ENCODE data around the gene MED12L.

Gene MED12L

DNA sequence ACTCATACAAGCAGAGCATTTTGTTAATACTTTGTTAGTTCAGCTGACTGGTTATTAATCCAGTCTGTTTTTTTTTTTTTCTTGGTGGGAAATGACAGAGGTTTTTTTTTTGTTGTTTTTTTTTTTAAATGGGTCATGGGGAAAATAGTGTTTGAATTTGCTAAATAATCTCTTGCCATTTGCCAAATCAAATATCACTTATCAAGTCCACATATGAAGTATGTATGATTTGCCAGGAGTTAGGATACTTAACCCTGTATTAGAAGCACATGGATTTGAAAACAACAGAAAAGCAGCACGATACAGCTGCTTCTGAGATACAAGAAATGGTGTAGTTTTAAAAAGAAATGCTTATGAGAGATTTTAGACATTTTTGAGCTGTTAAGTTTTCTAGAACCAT is 171.3 kb downstream of the MED12L start:
- DNase-seq (ENCODE audit: low spot score) = no peak

DNA sequence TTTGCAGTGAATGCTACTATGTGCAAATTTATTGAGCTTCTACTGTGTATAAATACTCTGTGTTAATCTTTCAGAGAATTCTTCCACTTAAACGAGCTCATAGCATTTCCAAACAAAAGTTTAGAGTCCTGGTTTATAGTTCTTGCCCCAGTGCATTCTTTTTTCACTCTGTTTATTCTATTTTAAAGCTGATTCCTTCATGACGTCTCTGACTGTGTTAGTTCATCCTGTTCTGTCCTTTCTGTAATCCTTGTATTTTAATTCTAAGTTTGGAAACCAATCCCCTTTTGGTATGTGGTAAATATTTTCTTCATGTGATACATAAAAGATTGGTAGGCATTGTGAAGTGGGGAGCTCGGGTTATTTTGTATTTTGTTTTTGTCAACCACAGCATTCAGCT is 174.2 kb downstream of the MED12L start:
- DNase-seq (ENCODE audit: low spot score) = no peak

DNA sequence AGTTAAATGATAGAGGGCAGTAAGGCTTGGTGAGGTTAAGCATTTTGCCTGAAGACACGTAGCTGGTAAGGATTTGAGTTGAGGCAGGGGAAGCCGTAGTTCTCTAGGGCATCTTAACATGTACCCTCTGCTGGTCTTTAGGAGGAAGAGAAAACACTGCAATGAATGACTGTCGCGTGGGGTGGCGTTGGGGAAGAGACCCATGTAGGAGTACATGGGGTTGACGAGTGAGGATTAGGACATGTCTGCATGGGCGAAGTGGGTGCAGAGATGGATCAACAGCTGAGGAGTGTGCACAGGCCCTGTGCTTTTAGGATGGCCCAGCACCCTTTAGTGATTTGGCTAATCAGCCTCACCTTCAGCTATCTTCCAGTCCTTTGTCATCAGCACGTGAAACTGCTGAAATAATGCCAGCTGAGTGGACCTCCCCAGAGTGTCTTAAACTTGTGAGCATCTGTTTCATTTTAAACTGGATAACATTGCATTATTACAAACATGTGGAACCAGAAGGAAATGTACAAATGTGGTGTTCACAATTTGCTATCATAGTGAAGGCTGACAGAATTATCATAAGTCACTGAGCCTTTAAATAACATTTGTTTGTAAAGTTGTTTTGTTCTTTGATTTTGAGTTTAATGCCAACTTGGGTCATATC is 177.5 kb downstream of the MED12L start:
- no peak for DNase-seq (ENCODE audit: low spot score)

DNA sequence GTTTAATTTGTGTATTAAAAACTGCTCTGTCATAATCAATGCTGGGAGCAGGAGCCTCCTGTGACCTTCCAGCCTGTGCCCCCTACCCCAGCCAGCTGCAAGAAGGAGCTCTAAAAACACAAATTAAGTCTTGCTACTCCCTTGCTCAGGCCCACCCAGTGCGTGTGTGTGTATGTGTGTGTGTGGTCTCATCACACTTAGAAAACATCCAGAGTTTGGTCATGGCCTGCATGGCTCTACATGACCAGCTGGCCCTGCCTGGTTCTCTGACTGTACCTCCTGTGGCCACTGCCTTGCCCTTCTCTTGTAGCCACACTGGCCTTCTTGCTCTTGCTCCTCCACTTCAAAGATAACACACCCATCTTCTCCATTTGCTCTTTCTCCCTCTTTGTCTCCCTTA is 179.1 kb downstream of the MED12L start:
- no peak for DNase-seq (ENCODE audit: low spot score)

DNA sequence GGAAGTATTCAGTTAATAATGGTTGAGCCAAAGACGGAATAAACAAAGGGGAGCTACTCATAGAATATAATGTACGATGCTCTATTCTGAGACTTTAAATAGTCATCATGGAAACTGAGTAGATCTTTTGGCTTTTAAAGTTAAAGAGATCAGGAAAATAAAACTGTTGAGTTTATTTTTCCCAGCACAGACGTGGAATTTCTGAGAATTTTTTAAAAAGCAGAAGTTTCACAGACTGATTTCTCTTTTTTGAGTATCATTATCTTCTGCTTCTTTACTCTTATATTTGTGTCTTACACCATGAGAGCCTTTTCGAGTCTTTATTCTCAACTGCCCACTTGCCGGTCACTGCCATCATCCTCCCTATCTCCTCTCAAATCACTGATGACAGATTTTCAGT is 179.7 kb downstream of the MED12L start:
- DNase-seq (ENCODE audit: low spot score) = no peak

DNA sequence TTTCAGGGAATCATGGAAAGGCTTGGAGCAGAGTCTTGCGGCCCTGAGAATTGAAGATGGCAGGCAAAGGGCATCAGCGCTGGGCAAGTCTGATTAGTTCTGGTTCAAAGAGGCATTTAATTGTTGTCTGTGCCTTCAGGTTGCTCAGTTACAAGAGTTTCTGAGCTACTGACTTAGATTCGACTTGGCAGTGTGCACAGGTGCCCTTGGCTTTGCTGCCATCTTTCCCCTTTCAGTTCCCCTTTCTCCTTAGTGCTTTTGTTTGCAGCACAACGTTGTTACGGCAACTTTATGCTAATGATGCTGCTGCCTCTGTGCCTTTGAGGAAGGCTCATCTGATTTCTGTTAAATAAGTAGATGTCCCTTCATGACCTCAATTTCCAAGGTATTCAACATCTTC is 180.4 kb downstream of the MED12L start:
- DNase-seq (ENCODE audit: low spot score) = peak; percentile 11

DNA sequence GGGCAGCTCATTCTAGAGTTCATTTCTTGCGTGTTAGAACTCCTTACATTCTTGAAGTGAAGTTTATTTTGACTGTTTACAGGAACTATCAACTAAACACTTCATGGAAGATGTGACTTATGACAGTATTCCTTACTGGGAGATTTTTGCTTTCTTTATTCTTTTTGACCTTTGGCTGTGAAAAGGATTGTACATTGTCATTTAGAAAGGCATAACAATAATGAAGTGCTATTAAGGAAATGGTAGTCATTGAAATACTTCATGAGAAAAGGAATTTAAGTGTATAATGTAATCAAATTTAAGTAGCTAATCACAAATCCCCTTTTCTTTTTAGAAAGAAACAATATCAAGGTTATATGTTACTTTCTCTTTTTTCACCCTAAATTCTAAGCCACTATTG is 181.6 kb downstream of the MED12L start:
- no peak for DNase-seq (ENCODE audit: low spot score)

DNA sequence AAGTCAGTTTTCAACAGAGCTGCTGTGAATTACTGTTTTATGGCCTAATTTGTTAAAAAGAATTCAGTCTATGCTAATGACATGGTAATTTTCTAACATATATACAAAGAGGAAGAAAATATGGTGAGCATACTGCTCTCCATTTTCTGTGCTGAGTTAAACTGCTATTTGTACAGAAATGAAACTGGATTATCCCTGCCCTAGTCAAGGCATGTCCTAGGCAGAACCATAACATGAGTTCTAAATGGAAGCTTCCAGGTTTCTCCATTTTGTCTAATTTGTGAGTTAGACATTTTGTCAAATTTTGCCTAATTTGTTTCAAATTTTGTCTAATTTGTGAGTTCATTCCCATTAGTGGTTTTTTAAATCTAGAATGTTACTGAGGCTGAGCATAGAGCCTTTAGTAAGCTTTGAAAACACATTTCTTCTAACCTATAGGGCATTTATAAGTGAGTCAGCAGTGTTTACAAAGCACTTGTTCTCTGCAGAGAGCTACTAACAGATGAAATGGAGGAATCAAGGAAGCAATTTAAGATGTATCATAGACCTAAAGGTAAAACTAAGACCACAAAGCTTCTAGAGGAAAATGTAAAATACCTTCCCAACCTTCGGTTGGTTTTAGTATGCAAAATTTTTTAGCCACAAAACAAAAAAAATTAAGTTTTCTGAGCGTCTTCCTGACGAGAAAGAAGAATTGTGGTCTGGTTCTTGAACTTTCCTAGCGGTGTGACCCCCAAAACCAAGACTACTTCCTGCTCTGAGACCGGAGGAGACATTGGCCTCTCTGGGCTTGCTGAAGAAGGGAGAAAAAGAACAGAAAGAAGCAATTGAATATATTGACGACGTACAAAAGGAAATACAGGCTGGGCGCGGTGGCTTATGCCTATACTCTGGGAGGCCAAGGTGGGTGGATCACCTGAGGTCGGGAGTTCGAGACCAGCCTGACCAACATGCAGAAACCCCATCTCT is 183.1 kb downstream of the MED12L start:
- peak; percentile 26 for DNase-seq (ENCODE audit: low spot score)

DNA sequence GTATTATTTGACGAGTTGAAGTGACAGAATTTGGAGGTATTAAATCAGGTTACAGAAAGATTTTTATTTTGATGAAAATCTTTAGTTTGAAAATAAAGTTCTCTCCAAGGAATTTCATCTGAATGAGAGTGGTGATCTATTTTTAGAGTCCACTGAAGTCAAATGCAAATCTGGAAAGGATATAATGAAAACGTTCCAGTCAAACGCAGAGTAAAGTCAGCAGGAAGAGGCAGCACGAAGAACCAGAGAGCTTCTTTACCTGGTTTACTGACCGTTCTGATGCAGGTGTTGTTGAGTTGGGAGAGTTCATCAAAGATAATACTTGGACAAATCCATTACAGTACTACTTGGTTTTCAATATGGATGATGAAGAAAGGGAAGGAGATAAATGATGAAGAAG is 184.2 kb downstream of the MED12L start:
- DNase-seq (ENCODE audit: low spot score) = no peak

DNA sequence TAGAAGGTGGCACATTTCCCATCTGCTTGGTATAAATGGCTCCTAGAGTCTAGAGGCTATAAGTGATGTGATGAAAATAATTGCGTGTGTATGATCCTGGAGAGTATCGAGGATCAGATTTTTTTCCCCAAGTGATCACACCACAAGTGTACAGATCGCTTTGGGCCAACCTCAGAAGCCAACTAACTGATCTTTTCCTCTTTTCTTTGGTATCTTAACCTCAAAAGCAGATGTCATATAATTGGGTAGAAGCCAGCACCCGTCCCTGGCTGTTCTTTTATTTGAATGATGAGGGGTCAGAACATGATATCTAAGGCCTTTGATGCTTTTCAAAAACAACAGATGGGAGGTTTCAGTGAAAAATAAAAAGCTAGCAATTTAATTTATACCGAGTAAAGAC is 189.6 kb downstream of the MED12L start:
- no peak for DNase-seq (ENCODE audit: low spot score)

DNA sequence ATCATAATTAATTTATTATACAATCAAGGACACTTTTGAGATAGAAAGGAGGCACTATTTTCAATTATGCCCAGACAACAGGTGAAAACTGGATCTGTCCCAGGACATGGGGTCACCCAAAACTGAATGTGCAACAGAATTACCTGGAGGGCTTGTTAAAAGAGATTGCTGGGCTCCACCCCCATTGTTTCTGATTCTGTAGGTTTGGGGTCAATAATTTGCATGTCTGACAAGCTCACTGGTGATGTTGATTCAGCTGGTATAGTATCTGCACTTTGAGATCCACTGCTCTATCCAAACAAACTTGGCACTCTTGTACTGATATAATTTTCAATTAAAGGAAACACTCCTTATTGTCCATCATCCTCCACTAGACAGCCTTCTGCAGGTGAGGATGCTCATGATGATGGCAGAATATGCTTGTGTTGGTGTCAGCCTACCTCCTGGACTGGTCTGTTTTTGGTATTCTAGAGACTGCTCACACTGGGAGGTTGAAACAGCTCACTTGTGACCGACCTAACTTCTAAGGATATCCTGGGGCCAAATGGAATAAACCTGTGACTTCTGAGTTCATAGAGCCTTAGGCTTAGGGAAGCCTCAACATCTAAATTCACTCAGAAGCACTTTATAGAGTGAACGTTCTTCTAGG is 190.7 kb downstream of the MED12L start:
- DNase-seq (ENCODE audit: low spot score) = no peak

DNA sequence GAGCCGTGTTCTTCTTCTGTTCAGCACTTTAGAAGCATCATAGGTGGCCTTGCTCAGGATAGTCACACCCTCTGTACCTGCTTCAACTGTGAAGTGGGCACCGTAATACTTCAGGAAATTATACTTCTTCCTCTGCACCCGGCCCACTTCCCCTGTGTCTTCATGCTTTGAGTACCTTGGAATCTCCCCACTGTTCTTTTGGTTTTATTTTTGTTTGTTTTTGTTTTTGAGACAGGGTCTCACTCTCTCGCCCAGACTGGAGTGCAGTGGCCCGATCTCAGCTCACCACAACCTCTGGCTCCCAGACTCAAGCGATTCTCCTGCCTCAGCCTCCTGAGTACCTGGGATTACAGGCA is 191.2 kb downstream of the MED12L start:
- DNase-seq (ENCODE audit: low spot score) = peak; percentile 53

DNA sequence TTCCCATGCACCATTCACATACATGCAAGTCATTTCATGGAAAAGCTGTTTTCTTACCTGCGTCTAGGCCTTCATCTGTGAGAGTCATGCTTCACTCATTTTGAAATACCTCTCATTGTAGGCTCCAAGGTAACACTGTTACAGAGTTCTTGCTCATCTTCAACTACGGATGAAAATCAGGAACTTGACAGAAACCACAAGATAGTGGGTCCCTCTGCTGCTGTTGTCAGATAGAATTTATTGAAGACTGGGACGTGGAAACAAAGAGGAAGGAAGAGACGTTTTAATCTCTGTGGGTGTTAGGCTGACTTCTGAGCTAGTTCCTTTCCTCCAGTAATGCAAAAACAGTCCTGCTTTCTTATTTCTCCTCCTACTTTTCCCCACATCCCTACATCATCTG is 192.8 kb downstream of the MED12L start, which contains the start of gene P2RY14:
P2RY14 (minus strand) TSS at position 313 of the 400 bp plus-strand sequence. CDS start 64,226 bp downstream, outside the sequence.
- peak; percentile 31 for DNase-seq (ENCODE audit: low spot score)

DNA sequence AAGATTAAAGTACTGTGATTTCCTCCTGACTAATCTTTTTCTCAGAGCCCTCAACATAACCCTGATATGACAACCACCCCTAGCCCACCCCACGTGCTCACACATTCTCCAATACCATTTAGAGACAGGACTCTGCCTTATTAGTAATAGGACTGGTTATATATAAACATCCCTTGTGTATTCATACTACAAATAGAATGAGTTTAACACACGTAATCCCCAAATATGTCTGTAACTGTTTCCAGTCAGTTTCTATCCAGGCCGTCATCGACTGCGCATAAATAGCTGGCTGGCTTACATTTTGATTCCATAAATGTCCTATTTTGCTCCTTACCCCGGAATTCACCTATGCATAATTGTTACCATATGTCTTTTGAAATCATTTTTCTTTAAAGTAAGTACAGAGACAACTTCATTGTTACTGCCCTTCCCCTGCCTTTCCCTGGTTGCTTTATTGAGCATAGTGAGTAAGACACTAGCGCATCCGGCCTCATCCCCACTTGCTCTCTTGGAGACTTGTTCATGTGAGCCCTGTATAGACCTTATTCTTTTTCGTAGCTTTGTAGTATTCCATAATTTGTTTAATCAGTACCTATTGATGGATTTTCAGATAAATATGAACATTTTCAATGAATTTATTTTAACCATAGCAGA is 196.3 kb downstream of the MED12L start:
- DNase-seq (ENCODE audit: low spot score) = no peak

DNA sequence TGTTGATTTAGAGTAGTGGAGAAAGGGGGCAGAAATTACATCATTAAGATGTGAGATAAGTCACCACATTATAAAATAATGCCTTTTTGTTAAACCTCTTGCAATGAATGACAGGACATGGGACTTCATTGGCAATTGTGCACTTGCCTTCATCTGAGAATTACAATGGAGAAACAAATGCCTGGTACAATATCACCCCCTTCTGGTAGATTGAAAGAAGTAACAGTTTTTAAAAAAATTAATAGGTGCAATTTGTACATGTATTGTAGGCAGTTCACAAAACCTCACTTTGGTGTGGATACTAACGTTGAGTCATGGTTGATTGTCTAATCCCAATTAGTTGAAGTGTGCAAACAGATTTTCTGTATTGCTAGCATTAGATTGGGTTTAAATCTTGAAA is 197.5 kb downstream of the MED12L start:
- peak; percentile 71 for DNase-seq (ENCODE audit: low spot score)

DNA sequence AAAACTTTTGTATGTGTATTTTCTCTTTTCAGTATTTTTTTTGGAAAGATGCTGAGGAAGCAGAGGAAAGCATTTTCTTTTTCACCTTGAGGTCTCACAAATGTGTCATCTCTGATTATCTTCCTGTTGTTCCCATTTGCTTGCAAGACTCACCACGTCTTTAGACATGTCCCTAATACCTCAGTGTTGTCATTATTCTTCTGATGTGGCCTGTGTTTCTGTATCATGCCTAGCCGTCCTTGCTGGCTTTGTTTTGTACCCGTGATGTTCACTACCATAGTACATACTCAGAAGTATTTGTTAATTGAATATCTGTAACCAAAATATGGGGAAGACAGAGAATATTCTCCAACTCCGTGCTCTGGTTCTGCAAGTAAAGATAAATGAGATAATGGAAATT is 197.9 kb downstream of the MED12L start:
- DNase-seq (ENCODE audit: low spot score) = peak; percentile 40

DNA sequence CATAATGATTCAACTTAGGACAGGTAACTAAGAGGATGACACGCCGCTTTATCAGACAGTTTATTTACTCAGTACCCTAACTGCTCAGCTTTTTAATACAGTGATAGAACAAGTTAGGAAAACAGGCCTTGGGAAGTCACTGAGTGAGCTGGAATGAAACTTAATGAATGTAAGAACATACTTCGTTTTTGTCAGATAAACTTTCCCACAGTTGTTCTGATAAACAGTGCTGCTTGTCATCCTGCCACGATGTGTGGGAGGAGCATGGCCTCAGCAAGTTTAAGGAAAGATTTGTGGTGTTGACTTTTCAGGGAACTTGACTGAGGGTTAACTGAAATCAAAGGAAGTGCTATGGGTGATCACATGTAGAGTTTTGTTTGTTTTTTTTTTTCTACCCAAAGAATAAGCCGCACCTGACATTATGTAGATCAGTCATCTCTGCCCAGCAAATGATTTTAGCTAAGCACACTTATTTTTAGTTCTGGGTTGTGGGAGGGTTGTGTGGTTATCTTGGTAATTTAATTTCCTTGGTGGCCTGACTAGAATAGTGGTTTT is 198.5 kb downstream of the MED12L start:
- DNase-seq (ENCODE audit: low spot score) = peak; percentile 48

DNA sequence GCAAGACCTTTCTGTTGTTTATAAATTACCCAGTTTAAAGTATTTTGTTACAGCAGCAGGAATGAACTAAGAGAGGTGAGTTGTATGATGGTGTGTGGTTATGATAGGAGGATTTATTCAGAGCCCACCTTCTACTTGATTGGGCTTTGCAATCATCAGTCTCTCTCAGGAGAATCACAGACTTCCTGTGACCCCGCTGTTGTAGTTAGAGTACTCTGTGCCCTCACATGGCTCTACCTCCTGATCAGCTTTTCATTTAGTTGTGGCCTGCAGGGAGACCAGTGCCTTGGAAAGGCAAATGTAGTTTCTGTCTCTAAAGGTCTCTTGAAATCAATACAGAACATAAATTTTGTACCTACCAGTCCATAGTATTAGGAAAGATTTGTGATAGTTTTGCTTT is 200.5 kb downstream of the MED12L start:
- no peak for DNase-seq (ENCODE audit: low spot score)

DNA sequence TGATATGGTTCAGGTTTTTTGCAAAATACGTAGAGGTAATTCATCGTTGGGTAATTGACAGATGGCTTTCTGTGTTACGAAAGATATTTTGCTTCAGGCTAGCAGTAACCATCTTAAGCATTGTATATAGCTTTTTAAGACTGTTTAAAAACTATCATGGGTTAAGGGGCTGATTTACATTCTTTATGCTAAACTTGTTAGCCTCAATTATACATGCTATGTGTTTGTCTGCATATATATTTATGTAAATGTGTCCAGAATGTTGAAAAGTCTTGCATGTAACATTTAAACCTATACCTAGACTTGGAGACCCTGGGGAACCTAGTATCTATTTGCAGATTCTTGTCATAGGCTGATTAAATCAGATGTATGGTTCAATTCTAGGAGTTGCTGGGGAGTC is 204.0 kb downstream of the MED12L start:
- no peak for DNase-seq (ENCODE audit: low spot score)

DNA sequence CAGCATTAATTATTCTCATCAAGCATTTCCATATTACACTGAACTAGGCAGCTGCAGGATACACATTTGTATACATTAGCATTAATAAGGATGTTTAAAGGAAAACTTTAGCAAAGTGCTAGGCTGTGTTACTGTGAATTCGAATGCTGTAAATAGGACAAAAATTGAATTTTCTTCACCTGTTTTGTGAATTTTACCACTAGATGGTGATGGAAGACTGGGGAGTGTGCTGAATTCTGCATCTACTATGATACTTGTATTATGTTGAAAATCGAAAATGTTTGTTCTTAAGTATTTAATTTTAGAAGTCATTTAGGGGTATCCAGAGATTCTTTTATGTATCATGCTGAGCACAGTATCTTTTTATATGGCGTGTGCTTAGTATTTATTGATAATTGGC is 205.2 kb downstream of the MED12L start:
- DNase-seq (ENCODE audit: low spot score) = no peak

DNA sequence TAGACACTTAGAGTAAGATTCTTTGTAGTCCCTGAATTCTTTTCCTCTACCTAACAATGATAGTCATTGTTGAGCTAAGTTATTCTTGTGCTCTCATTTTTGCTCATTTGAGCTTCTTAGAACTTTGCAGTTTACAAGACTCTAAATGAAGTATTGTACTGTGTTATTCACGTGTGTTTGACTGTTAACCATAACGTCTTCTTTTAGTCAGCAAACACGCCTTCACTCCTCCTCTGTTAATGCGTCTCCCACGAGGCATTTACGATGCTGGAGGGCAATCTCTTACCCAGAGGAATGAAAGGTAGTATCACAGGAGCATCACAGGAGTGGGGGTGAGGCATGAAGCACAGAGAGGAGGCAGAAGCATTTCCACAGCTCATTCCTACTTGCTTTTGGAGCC is 207.7 kb downstream of the MED12L start:
- DNase-seq (ENCODE audit: low spot score) = no peak

DNA sequence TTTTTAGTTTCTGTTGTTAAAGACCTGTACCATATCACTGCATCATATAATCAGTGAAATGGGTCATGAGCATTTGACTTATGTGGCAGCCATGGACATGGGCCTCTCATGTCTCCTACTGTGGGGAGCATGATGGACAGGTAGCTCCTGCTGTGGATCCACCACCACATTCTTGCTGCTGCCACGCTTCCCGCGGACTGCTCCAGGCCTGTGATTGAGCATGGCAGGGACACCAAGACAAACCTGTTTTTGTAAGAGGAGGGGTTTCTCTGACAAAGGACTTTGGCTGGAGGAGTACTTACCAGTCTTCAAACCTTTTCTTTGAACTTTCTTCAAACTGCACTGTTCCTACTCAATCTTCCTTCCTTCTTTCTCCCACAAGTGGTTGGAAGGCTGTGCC is 210.8 kb downstream of the MED12L start:
- DNase-seq (ENCODE audit: low spot score) = no peak
